GM12878 (cell line): ENCODE data around the gene NEBL. TPM values are rescaled to one million over a fixed set of nuclear protein-coding genes. Genes with fewer than 3 reads are reported as not detected.

Experiments
- ATAC-seq: fragments of 200-7000 bp; cut with Tn5 transposase; 3 replicates; pipeline ENCODE4 v1.9.1; 2020; ENCODE audit warnings: mild to moderate bottlenecking, moderate library complexity
- BruUV-seq: library from RNA; stranded (reverse); fragments of 400-500 nt; replicated peaks from 2 replicates; lab custom pipeline; 2021; lab: Mats Ljungman, UMichigan
- CTCF ChIA-PET: fragments of 300-600 bp; sonication (Branson Sonifier 250); formaldehyde crosslinking; extraction: SDS; loops from one replicate; lab custom pipeline; 2021; ENCODE audit warnings: inconsistent platforms; lab: Yijun Ruan, JAX
- POLR2A ChIA-PET: fragments of 350-600 bp; formaldehyde crosslinking; extraction: SDS; loops from one replicate; lab custom pipeline; 2021; ENCODE audit warnings: inconsistent platforms; lab: Charles Lee
- RAD21 ChIA-PET: fragments of 300-600 bp; sonication (Branson Sonifier 250); formaldehyde crosslinking; loops from one replicate; lab custom pipeline; 2023; ENCODE audit warnings: antibody characterized with exemption; ENCODE audit not compliant: unreplicated experiment; lab: Charles Lee
- SMC1A ChIA-PET: fragments of 300-600 bp; sonication (Branson Sonifier 250); formaldehyde crosslinking; loops from one replicate; lab custom pipeline; 2023; ENCODE audit not compliant: unreplicated experiment, uncharacterized antibody; lab: Charles Lee
- DNase-seq: peaks from one replicate; pipeline ENCODE4 v3.0.0-alpha.2; 2011; ENCODE audit warnings: low read depth, low spot score
- FAIRE-seq: peaks from 3 replicates; lab custom pipeline; 2011; peaks lifted over from hg19 to GRCh38; lab: Jason Lieb, UNC
- H2AFZ ChIP-seq: 2 replicates; pipeline ENCODE4 v1.6.0; 2011; ENCODE audit warnings: low read depth, low read length, control low read depth; ENCODE audit not compliant: control insufficient read depth
- H3K27ac ChIP-seq: 2 replicates; pipeline ENCODE4 v1.5.1; 2011; ENCODE audit warnings: control low read depth; ENCODE audit not compliant: control insufficient read depth, insufficient read depth
- H3K27me3 ChIP-seq, 2 experiments: replicated peaks in 1 of 2; 2 replicates each; pipeline versions ENCODE4 v1.6.0 to v1.6.1; 2011; ENCODE audit warnings: low read length in 1 of 2; ENCODE audit not compliant: control insufficient read depth in 2 of 2, insufficient read depth in 2 of 2
- H3K36me3 ChIP-seq, 2 experiments: 2 replicates each; pipeline ENCODE4 v1.5.1; 2011; ENCODE audit warnings: low read length in 1 of 2; ENCODE audit not compliant: control insufficient read depth in 2 of 2, insufficient read depth in 2 of 2
- H3K4me1 ChIP-seq: 2 replicates; pipeline ENCODE4 v1.6.1; 2011; ENCODE audit warnings: mild to moderate bottlenecking, low read length, moderate library complexity, mixed read lengths; ENCODE audit not compliant: control insufficient read depth, insufficient read depth
- H3K4me2 ChIP-seq: 2 replicates; pipeline ENCODE4 v1.6.0; 2011; ENCODE audit warnings: control low read depth; ENCODE audit not compliant: control insufficient read depth, insufficient read depth
- H3K4me3 ChIP-seq: fragments of 200-600 bp; sonication (generic); 2 replicates; pipeline ENCODE4 v1.5.1; 2016
- H3K79me2 ChIP-seq: 2 replicates; pipeline ENCODE4 v1.6.0; 2011; ENCODE audit warnings: low read length; ENCODE audit not compliant: control insufficient read depth, insufficient read depth
- H3K9ac ChIP-seq: 2 replicates; pipeline ENCODE4 v1.8.0; 2011; ENCODE audit warnings: low read length, control low read depth, mixed read lengths; ENCODE audit not compliant: control insufficient read depth, insufficient read depth
- H3K9me3 ChIP-seq: replicated peaks from 3 replicates; pipeline ENCODE4 v1.5.1; 2011; ENCODE audit warnings: mild to moderate bottlenecking, low read length; ENCODE audit not compliant: control insufficient read depth, insufficient read depth
- H4K20me1 ChIP-seq: 2 replicates; pipeline ENCODE4 v1.6.0; 2011; ENCODE audit not compliant: control insufficient read depth, insufficient read depth
- HDGF ChIP-seq: fragments of 450-650 bp; IDR thresholded peaks from 2 replicates; pipeline ENCODE4 v1.6.1; 2016; ENCODE audit warnings: antibody characterized with exemption
- JUND ChIP-seq: IDR thresholded peaks from 2 replicates; pipeline ENCODE4 v1.6.1; 2012; ENCODE audit warnings: low read depth, mild to moderate bottlenecking, low read length, improper control_type of control experiment, moderate library complexity
- NBN ChIP-seq: fragments of 450-650 bp; IDR thresholded peaks from 2 replicates; pipeline ENCODE4 v1.6.1; 2016
- POLR2A ChIP-seq: IDR thresholded peaks from 2 replicates; pipeline ENCODE4 v1.6.1; 2011; ENCODE audit warnings: low read depth, mild to moderate bottlenecking, low read length
- STAT3 ChIP-seq: IDR thresholded peaks from 2 replicates; pipeline ENCODE4 v1.6.1; 2011; ENCODE audit warnings: low read depth, low read length, improper control_type of control experiment
- SUPT20H ChIP-seq: IDR thresholded peaks from 2 replicates; pipeline ENCODE4 v1.6.1; 2011; ENCODE audit warnings: low read depth, mild to moderate bottlenecking, low read length, moderate library complexity, borderline replicate concordance; ENCODE audit not compliant: control insufficient read depth
- WRNIP1 ChIP-seq: IDR thresholded peaks from 2 replicates; pipeline ENCODE4 v1.6.1; 2011; ENCODE audit warnings: low read depth, low read length, improper control_type of control experiment, borderline replicate concordance
- WGBS: methylation state at CpG from one replicate; pipeline ENCODE4 v1.1.6; 2016; ENCODE audit warnings: low lambda C conversion rate; ENCODE audit not compliant: insufficient replicate concordance, insufficient coverage; ENCODE audit errors: missing lambda C conversion rate; 5-methylcytosine and 5-hydroxymethylcytosine counted together
- in situ Hi-C: fragments of 300-500 bp; cut with MboI; formaldehyde crosslinking; loops from 9 replicates; pipeline ENCODE4 v1.14.3; 2018; ENCODE audit warnings: mixed read lengths
- intact Hi-C: fragments of 100-400 bp; cut with micrococcal nuclease; formaldehyde crosslinking; loops from one replicate; pipeline ENCODE4 v1.14.2; 2022; ENCODE audit not compliant: unreplicated experiment
- polyA plus RNA-seq, 11 experiments: library from polyadenylated mRNA; depleted of rRNA in 4 of 11; unstranded in 6 of 11; stranded (reverse) in 5 of 11; fragments of >200 nt; fragmentation: Nextera tagmentation in 4 of 11; fragmentation: Illumina TruSeq in 1 of 11; extraction: Ambion mirVana in 4 of 11; extraction: Trizol in 1 of 11; gene quantifications; 1 replicate in 1 of 11; 2 replicates in 10 of 11; pipeline versions ENCODE4 v1.2.1 to v1.2.3, GENCODE V29; 2011 to 2016; ENCODE audit warnings: inconsistent platforms in 2 of 11, missing spikeins in 2 of 11, low read depth in 1 of 11
- total RNA-seq, 4 experiments: library from RNA; depleted of rRNA in 3 of 4; stranded (reverse); fragments of >200 nt in 3 of 4; fragmentation: Illumina TruSeq in 1 of 4; extraction: Trizol in 1 of 4; gene quantifications; 2 replicates each; pipeline versions ENCODE4 v1.2.1 to v1.2.3, GENCODE V29; 2013 to 2021
- TF ChIP-seq, protein P1 (sequence below): IDR thresholded peaks from 2 replicates; pipeline ENCODE4 v1.6.1; 2012; ENCODE audit warnings: low read depth, low read length, improper control_type of control experiment
- TF ChIP-seq, protein P2 (sequence below): IDR thresholded peaks from 2 replicates; pipeline ENCODE4 v1.6.1; 2012; ENCODE audit warnings: low read length, inconsistent platforms
- TF ChIP-seq, protein P3 (sequence below): IDR thresholded peaks from 2 replicates; pipeline ENCODE4 v1.6.1; 2011; ENCODE audit warnings: borderline replicate concordance, low read depth, mild to moderate bottlenecking, moderate library complexity, low read length; ENCODE audit not compliant: insufficient read depth, poor library complexity, severe bottlenecking
- TF ChIP-seq, protein P4 (sequence below): IDR thresholded peaks from 2 replicates; pipeline ENCODE4 v1.6.1; 2012; ENCODE audit warnings: mild to moderate bottlenecking, low read depth, low read length
- TF ChIP-seq, protein P5 (sequence below): fragments of 450-650 bp; IDR thresholded peaks from 2 replicates; pipeline ENCODE4 v1.6.1; 2016; ENCODE audit warnings: mild to moderate bottlenecking, moderate library complexity, borderline replicate concordance

Gene NEBL
- total and polyA plus RNA-seq, 10 of the 15 experiments (the other 5 are each of a cell fraction or from before 2014, with no cell fraction given) = 0.04 to 0.56 (median 0.11) TPM; not detected in 6

DNA sequence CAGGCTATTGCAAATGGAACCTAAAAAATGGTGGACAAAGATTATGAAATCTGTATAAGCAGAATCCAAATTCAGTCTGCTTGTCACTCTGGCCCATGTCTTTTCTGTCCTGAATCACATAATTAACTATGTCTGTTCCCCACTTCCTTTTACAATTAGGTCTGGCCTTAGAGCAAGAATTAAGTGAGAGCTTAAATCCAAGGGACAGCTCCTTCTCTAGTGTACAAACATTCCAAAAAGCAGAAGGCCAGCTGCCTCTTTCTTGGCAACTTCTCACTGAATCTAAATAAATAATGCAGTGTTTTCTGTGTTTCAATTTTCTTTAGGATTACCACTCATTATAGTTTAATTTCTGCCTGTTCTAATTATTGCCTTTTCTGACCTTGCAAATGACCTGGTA lies 39.3 kb upstream of the NEBL start (continued):
- TF ChIP-seq STAT3 = no peak
- TF ChIP-seq, protein P1, sequence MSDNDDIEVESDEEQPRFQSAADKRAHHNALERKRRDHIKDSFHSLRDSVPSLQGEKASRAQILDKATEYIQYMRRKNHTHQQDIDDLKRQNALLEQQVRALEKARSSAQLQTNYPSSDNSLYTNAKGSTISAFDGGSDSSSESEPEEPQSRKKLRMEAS = no peak

DNA sequence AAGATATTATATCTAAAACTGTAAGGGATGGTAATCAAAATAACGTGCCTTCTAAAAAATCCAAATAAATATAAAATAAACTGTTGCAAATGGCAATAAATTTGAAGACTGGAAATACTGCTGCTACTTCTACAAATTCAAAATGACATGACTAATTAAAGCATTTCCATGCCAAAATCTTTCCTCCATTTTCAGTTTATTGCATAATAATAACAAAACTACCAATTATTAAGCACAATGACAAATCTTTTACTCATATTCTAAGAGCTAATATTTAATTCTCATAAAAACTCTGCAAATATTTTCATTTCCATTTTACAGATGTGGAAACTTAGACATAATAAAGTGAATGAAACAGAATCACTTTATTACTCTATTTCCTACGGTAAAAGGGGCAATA lies 38.8 kb upstream of the NEBL start:
- DNase-seq (no peak), FAIRE-seq (no peak), ATAC-seq (no peak)
- 12% methylated on average over 2 of the region's 2 CpGs for WGBS
- no peaks in the 10 kb centered on the region for H3K4me1 ChIP-seq
- SMC1A ChIA-PET = interaction anchor here (0.6 to 0.7 kb wide), 2 partner anchors 25 to 58 kb away, joined by 3 read pairs; no protein-coding TSS in a partner anchor
- no peaks in the 10 kb centered on the region for H3K27me3 ChIP-seq
- no peak overlapping the region for H3K4me3 ChIP-seq
- in situ Hi-C loops (no loop called here), intact Hi-C loops (no loop called here)
- no peak overlapping the region for H2AFZ ChIP-seq
- H3K9me3 ChIP-seq = no peaks in the 10 kb centered on the region; the same call in 2 of the 3 replicates
- H4K20me1 ChIP-seq = no peaks in the 10 kb centered on the region
- POLR2A ChIA-PET = no interaction called here
- CTCF ChIA-PET = no interaction called here
- RAD21 ChIA-PET = interaction anchor here (0.5 kb wide), 1 partner anchor 336 kb away, joined by 3 read pairs; no protein-coding TSS in a partner anchor
- no peak overlapping the region for H3K27ac ChIP-seq
- no peaks in the 10 kb centered on the region for H3K79me2 ChIP-seq
- no TSS peak for BruUV-seq
- no peak overlapping the region for H3K4me2 ChIP-seq
- H3K36me3 ChIP-seq = no peaks in the 10 kb centered on the region
- H3K9ac ChIP-seq = no peak overlapping the region
- TF ChIP-seq, protein P2, sequence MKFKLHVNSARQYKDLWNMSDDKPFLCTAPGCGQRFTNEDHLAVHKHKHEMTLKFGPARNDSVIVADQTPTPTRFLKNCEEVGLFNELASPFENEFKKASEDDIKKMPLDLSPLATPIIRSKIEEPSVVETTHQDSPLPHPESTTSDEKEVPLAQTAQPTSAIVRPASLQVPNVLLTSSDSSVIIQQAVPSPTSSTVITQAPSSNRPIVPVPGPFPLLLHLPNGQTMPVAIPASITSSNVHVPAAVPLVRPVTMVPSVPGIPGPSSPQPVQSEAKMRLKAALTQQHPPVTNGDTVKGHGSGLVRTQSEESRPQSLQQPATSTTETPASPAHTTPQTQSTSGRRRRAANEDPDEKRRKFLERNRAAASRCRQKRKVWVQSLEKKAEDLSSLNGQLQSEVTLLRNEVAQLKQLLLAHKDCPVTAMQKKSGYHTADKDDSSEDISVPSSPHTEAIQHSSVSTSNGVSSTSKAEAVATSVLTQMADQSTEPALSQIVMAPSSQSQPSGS = no peak
- TF ChIP-seq SUPT20H (no peak), HDGF (no peak), WRNIP1 (no peak), JUND (no peak), POLR2A (no peak), NBN (no peak)
- TF ChIP-seq, protein P3, sequence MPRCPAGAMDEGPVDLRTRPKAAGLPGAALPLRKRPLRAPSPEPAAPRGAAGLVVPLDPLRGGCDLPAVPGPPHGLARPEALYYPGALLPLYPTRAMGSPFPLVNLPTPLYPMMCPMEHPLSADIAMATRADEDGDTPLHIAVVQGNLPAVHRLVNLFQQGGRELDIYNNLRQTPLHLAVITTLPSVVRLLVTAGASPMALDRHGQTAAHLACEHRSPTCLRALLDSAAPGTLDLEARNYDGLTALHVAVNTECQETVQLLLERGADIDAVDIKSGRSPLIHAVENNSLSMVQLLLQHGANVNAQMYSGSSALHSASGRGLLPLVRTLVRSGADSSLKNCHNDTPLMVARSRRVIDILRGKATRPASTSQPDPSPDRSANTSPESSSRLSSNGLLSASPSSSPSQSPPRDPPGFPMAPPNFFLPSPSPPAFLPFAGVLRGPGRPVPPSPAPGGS = no peak
- TF ChIP-seq, protein P4, sequence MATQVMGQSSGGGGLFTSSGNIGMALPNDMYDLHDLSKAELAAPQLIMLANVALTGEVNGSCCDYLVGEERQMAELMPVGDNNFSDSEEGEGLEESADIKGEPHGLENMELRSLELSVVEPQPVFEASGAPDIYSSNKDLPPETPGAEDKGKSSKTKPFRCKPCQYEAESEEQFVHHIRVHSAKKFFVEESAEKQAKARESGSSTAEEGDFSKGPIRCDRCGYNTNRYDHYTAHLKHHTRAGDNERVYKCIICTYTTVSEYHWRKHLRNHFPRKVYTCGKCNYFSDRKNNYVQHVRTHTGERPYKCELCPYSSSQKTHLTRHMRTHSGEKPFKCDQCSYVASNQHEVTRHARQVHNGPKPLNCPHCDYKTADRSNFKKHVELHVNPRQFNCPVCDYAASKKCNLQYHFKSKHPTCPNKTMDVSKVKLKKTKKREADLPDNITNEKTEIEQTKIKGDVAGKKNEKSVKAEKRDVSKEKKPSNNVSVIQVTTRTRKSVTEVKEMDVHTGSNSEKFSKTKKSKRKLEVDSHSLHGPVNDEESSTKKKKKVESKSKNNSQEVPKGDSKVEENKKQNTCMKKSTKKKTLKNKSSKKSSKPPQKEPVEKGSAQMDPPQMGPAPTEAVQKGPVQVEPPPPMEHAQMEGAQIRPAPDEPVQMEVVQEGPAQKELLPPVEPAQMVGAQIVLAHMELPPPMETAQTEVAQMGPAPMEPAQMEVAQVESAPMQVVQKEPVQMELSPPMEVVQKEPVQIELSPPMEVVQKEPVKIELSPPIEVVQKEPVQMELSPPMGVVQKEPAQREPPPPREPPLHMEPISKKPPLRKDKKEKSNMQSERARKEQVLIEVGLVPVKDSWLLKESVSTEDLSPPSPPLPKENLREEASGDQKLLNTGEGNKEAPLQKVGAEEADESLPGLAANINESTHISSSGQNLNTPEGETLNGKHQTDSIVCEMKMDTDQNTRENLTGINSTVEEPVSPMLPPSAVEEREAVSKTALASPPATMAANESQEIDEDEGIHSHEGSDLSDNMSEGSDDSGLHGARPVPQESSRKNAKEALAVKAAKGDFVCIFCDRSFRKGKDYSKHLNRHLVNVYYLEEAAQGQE = no peak
- TF ChIP-seq, protein P5, sequence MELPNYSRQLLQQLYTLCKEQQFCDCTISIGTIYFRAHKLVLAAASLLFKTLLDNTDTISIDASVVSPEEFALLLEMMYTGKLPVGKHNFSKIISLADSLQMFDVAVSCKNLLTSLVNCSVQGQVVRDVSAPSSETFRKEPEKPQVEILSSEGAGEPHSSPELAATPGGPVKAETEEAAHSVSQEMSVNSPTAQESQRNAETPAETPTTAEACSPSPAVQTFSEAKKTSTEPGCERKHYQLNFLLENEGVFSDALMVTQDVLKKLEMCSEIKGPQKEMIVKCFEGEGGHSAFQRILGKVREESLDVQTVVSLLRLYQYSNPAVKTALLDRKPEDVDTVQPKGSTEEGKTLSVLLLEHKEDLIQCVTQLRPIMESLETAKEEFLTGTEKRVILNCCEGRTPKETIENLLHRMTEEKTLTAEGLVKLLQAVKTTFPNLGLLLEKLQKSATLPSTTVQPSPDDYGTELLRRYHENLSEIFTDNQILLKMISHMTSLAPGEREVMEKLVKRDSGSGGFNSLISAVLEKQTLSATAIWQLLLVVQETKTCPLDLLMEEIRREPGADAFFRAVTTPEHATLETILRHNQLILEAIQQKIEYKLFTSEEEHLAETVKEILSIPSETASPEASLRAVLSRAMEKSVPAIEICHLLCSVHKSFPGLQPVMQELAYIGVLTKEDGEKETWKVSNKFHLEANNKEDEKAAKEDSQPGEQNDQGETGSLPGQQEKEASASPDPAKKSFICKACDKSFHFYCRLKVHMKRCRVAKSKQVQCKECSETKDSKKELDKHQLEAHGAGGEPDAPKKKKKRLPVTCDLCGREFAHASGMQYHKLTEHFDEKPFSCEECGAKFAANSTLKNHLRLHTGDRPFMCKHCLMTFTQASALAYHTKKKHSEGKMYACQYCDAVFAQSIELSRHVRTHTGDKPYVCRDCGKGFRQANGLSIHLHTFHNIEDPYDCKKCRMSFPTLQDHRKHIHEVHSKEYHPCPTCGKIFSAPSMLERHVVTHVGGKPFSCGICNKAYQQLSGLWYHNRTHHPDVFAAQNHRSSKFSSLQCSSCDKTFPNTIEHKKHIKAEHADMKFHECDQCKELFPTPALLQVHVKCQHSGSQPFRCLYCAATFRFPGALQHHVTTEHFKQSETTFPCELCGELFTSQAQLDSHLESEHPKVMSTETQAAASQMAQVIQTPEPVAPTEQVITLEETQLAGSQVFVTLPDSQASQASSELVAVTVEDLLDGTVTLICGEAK = no peak
